Measurements from ENCODE around the gene C7orf57. TPM values are rescaled to one million over a fixed set of nuclear protein-coding genes. Genes with fewer than 3 reads are reported as not detected.

C7orf57 gene
- total RNA-seq, 2 experiments from 2014 or later: 1.0 to 1.1 TPM

- Mint-ChIP-seq H3K9me3 (no peaks in the 10 kb centered on the region), H3K27ac (peak overlapping the region; percentile 97), H3K36me3 (peaks cover 22% of the 10 kb centered on the region), H3K4me1 (peaks cover 56% of the 10 kb centered on the region), H3K27me3 (no peaks in the 10 kb centered on the region), H3K4me3 (no peak overlapping the region)
- DNase-seq: no peak
Measured at GRCh38 chr7:48085942-48086341, 50.6 kb downstream of the C7orf57 start.

- Mint-ChIP-seq H3K9me3 (no peaks in the 10 kb centered on the region), H3K4me3 (peak overlapping the region; percentile 84), H3K27me3 (no peaks in the 10 kb centered on the region), H3K27ac (peak overlapping the region; percentile 97), H3K36me3 (peaks cover 36% of the 10 kb centered on the region), H3K4me1 (peaks cover 65% of the 10 kb centered on the region)
- peak; percentile 26 for DNase-seq
Measured at GRCh38 chr7:48087349-48087748, 52.0 kb downstream of the C7orf57 start.

DNA sequence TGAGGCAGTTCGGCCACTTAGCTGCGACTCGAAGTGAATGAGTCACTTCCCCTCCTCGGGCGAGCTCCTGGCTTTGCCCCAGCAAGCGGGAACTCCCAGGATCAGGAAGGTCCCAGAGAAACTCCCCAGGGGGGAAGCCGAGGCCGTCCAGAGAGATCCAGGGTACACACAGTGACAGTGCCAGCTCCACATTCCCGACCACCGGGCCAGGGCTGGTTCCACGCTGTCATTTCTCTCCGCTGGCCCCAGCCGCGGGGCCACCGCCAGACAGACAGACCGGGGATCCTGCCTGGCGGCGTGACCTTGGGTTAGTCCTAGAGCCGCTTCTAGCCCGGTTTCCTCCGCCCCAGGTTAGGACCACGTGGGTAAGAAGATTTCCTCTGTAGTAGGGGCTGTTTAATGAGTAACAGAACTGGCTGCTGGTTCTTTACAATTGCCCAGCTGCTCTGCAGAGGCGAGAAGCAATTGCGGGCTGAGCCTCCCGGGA lies 53.3 kb downstream of the C7orf57 start:
- Mint-ChIP-seq H3K27ac (peak overlapping the region; percentile 97), H3K4me3 (peak overlapping the region; percentile 84), H3K36me3 (peaks cover 42% of the 10 kb centered on the region), H3K9me3 (no peaks in the 10 kb centered on the region), H3K27me3 (no peaks in the 10 kb centered on the region), H3K4me1 (peaks cover 57% of the 10 kb centered on the region)
- DNase-seq: no peak

DNA sequence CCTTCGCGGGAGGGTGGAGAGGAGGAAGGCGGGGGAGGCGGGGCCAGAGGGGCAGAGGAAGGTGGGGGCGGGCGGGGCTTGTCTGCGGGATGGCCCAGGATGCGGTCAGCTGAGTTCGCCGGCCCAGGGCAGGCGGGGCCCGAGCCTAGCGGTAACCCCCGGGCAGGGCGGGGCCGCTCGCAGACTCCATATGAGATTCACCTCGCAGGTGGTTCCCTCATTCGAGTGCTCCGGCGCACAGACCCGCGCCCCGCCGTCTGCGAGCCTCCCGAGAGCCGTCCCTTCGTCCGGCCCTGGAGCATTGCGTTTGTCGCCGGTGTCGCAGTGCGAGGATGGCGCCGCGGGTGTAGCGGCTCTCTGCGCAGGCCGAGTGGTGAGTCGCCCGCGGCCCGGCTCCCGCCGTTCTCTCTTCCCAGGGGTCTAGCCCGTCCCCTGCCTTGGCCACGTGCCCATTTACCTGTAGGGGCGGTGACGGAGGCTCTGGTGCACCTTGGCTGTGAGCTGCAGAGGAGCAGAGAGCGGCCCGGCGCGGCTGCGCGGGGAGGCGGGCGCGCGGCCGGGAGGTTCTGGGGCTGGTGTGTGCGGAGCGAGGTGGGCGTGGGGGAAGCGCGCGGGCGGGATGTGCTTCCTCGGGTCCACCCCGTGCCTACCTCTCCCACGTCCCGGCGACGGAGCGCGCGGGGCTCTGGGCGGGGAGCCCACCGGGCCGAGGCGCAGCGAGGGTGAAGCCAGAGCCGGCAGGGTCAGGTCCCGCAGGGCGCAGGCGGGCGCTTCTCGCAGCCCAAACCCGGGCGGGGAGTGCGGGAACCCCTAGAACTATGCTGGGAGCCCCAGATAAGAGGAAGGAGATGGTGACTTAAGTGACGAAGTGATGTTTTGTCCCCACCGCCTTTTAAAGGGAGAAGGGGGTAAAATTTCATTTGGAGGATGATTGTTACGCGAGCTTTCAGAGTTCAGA lies 54.0 kb downstream of the C7orf57 start, which contains the start of gene UPP1:
Gene UPP1, plus strand, starts transcription at position 220 of the 958 bp plus-strand sequence. CDS start 5,519 bp downstream, outside the sequence.
- Mint-ChIP-seq H3K4me3 (peak within 1 kb of the TSS; percentile 84), H3K27me3 (no peaks in the 10 kb centered on the region), H3K9me3 (no peaks in the 10 kb centered on the region), H3K36me3 (peaks cover 43% of the 10 kb centered on the region), H3K4me1 (peaks cover 58% of the 10 kb centered on the region), H3K27ac (peak within 1 kb of the TSS; percentile 97)
- DNase-seq: peak; percentile 89

DNA sequence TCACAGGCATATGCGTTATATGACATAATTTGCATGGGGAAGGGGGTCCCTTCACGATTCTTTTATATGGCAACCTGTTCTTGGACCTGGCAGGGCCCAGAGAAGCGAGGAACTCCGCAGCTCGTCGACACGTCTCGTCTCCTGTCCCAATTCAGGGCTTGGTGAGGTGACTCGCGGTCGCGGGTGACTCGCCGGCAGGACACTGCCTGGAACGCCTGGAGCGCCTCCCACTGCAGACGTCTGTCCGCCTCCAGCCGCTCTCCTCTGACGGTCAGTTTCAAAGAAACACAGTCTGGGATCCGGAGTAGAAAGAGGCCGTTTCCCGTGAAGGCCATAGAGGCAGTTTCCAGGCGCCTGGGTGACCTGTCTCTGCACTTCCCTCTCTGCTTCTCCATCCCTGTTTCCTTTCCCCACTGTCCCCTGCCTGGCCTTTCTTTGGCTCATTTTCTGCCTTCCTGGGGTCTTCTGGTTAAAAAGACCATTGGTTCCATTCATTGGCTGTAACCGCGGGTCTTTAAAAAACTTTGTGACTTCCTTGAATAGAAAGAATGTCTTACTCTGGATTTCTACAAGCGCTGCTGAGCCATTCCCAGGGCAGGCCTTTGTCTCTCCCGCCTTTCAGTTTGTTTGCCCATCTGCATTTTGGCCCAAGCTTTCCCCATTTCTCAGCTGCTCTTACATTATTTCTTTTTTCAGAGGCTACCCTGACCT lies 54.9 kb downstream of the C7orf57 start:
- Mint-ChIP-seq H3K4me3 (peak overlapping the region; percentile 84), H3K4me1 (peaks cover 55% of the 10 kb centered on the region), H3K9me3 (no peaks in the 10 kb centered on the region), H3K27ac (peak overlapping the region; percentile 67), H3K27me3 (no peaks in the 10 kb centered on the region), H3K36me3 (peaks cover 45% of the 10 kb centered on the region)
- DNase-seq: no peak

- H3K9me3 Mint-ChIP-seq: no peaks in the 10 kb centered on the region
Measured at GRCh38 chr7:48091506-48092433, 56.4 kb downstream of the C7orf57 start.

GRCh38 chr7:48094861-48095293 lies 59.5 kb downstream of the C7orf57 start:
- Mint-ChIP-seq H3K9me3 (no peaks in the 10 kb centered on the region), H3K4me3 (no peak overlapping the region), H3K27ac (peak overlapping the region; percentile 18), H3K4me1 (peaks cover 69% of the 10 kb centered on the region), H3K27me3 (no peaks in the 10 kb centered on the region), H3K36me3 (peaks cover 78% of the 10 kb centered on the region)
- DNase-seq: no peak

More at GRCh38 chr7:48091506-48092433, 56.4 kb downstream of the C7orf57 start:
- H3K27me3 Mint-ChIP-seq: no peaks in the 10 kb centered on the region
- H3K36me3 Mint-ChIP-seq: peaks cover 57% of the 10 kb centered on the region
- H3K4me3 Mint-ChIP-seq: peak overlapping the region; percentile 7
- H3K27ac Mint-ChIP-seq: no peak overlapping the region
- peaks cover 53% of the 10 kb centered on the region for H3K4me1 Mint-ChIP-seq
- no peak for DNase-seq

GRCh38 chr7:48096273-48096672 lies 60.9 kb downstream of the C7orf57 start:
- peaks cover 65% of the 10 kb centered on the region for H3K36me3 Mint-ChIP-seq
- no peaks in the 10 kb centered on the region for H3K27me3 Mint-ChIP-seq
- H3K9me3 Mint-ChIP-seq: no peaks in the 10 kb centered on the region
- no peak for DNase-seq
- H3K27ac Mint-ChIP-seq: peak overlapping the region; percentile 86
- H3K4me1 Mint-ChIP-seq: peaks cover 61% of the 10 kb centered on the region
- H3K4me3 Mint-ChIP-seq: peak overlapping the region; percentile 48

DNA sequence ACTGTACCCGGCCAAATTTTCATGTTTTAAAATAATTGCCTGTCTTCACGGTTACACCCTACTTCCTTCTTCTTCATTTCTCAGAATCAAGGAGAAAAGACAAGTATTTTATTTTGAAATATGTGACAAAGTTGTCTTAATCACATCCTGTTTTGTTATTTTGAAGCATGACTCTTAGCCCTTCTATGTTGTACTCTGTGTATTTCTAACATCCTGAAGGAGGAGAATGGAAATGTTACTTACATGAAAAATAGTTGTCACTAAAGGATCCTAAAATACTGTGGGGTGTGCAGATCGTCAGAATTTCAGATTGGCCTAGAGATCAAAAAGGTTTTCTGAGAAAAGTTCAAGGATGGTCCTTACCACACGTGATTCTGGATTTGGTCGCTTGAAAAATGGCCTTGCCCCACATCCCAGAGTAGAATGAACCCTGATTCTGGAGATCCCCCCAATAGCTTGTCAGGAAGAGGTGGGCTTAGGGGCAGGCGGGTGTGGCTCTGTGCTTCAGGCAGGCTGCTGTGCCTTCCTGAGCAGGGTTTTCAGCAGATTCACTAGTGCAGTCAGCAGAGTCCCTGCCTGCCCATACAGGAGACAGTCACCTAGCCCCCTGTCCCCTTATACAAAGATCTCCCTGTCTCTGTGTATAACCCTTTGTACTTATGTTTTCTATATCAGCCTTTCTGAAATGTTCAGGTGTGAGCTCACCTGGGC lies 62.3 kb downstream of the C7orf57 start:
- H3K4me1 Mint-ChIP-seq: peaks cover 55% of the 10 kb centered on the region
- H3K4me3 Mint-ChIP-seq: peak overlapping the region; percentile 14
- DNase-seq: no peak
- no peaks in the 10 kb centered on the region for H3K9me3 Mint-ChIP-seq
- H3K27me3 Mint-ChIP-seq: no peaks in the 10 kb centered on the region
- H3K27ac Mint-ChIP-seq: peak overlapping the region; percentile 84
- H3K36me3 Mint-ChIP-seq: peaks cover 62% of the 10 kb centered on the region

DNA sequence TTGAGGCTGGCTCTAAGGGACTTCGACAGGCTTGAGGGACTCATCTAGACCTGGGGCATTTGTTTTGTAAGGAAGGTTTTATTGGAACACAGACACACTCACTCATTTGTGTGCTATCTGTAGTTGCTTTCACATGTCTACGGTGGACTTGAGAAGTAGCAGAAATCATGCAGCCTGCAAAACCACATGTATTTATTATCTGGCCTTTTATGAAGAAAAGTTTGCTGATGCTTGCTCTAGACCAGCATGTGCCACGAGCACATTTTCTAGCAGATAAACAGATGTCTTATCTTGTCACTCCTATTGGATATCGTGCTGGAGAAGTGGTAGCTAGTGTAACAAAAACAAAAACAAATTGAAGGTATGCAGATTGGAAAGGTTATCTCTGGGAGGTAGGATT lies 63.5 kb downstream of the C7orf57 start:
- Mint-ChIP-seq H3K27me3 (no peaks in the 10 kb centered on the region), H3K27ac (peak overlapping the region; percentile 84), H3K4me1 (peaks cover 53% of the 10 kb centered on the region), H3K4me3 (no peak overlapping the region), H3K9me3 (no peaks in the 10 kb centered on the region), H3K36me3 (peaks cover 55% of the 10 kb centered on the region)
- DNase-seq: no peak

- peaks cover 57% of the 10 kb centered on the region for H3K36me3 Mint-ChIP-seq
- no peaks in the 10 kb centered on the region for H3K9me3 Mint-ChIP-seq
- H3K4me3 Mint-ChIP-seq: no peak overlapping the region
- H3K4me1 Mint-ChIP-seq: peaks cover 49% of the 10 kb centered on the region
- H3K27ac Mint-ChIP-seq: peak overlapping the region; percentile 3
- DNase-seq: no peak
- H3K27me3 Mint-ChIP-seq: no peaks in the 10 kb centered on the region
Measured at GRCh38 chr7:48099781-48100180, 64.4 kb downstream of the C7orf57 start.

- H3K4me1 Mint-ChIP-seq: peaks cover 37% of the 10 kb centered on the region
- H3K4me3 Mint-ChIP-seq: no peak overlapping the region
- no peaks in the 10 kb centered on the region for H3K27me3 Mint-ChIP-seq
- H3K36me3 Mint-ChIP-seq: peaks cover 50% of the 10 kb centered on the region
- DNase-seq: no peak
- no peak overlapping the region for H3K27ac Mint-ChIP-seq
- H3K9me3 Mint-ChIP-seq: no peaks in the 10 kb centered on the region
Measured at GRCh38 chr7:48101352-48101751, 66.0 kb downstream of the C7orf57 start.

- no peaks in the 10 kb centered on the region for H3K27me3 Mint-ChIP-seq
Measured at GRCh38 chr7:48101968-48102367, 66.6 kb downstream of the C7orf57 start.

DNA sequence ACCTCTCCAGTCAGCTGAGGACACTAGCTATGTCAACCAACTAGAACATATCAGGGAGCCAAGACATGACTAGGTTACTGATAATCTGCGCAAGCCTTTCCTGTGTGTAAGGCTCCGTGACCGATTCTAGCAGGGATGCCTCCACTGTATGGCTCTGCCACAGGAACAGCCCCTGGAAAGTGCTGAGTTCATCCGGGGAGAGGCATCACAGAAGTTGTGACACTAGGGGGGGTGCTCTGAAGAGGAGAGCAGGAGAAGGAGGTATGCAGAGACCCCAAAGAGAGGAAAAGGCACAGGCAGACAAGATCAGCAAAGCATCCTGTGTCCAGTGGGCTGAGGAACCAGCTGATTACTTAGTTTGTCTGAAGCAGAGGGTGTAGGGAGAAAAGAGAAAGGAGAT lies 67.2 kb downstream of the C7orf57 start:
- Mint-ChIP-seq H3K36me3 (peaks cover 42% of the 10 kb centered on the region), H3K9me3 (no peaks in the 10 kb centered on the region), H3K27me3 (no peaks in the 10 kb centered on the region), H3K27ac (no peak overlapping the region), H3K4me3 (no peak overlapping the region), H3K4me1 (peaks cover 31% of the 10 kb centered on the region)
- no peak for DNase-seq

More at GRCh38 chr7:48101968-48102367, 66.6 kb downstream of the C7orf57 start:
- Mint-ChIP-seq H3K4me1 (peaks cover 34% of the 10 kb centered on the region), H3K27ac (peak overlapping the region; percentile 34), H3K36me3 (peaks cover 44% of the 10 kb centered on the region), H3K9me3 (no peaks in the 10 kb centered on the region), H3K4me3 (no peak overlapping the region)
- no peak for DNase-seq

Data from activated naive CD8-positive, alpha-beta T cell treated with anti-CD3 and anti-CD28 coated beads for 36 hours (primary cell).